Body of pancreas (tissue), 4 donors: Measurements from ENCODE around the gene PHLDB1.

ENCODE experiments used
- POLR2A ChIP-seq, 3 donors: fragments of 450-650 bp; IDR thresholded peaks; one replicate each; pipeline ENCODE4 v1.6.1; 2016; ENCODE audit warnings: antibody characterized with exemption in 3 of 3, mild to moderate bottlenecking in 2 of 3
- TF ChIP-seq, protein P1 (sequence below), 7 experiments: fragments of 450-650 bp in 4 of 7; fragments of 200-600 bp in 3 of 7; sonication (generic) in 3 of 7; IDR thresholded peaks; one replicate each; pipeline ENCODE4 v1.5.1; 2016 to 2019; ENCODE audit warnings: antibody characterized with exemption in 7 of 7

DNA sequence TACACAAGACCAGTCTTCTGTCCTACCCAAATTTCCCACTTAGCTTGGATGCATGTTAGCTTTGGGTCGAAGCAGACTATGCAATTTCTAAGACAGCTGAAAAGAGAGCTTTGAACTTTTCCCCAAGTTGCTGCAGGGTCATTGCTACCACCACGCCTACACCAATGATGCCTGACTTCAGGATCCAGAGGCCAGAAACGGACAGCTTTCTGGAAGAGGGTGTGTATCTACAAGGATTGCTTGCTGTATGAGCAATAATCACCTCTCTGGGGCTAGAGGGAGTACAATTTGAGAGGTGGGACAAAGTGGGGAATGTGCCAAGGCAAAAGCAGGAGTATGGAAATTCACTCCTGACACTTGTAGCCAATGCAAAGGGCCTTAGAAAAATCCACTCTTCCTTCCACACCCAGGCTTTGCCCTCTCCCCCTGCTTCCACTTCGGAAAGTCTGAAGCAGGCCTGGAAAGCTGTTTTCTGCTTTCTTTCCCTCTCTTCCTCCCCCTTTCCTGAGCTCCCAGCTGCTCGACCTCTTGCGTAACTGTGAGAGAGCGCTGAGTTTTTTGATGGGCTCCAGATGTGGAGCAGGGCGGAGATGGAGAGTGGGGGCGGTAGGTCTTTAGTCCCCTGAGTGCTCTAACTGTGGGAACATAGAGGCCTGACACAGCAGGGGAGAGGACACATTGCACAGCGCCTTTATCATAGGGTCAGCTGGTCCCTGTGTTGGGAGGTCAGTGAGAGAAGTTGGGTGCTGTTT is 2.1 kb upstream of the PHLDB1 start:
- TF ChIP-seq, protein P1, sequence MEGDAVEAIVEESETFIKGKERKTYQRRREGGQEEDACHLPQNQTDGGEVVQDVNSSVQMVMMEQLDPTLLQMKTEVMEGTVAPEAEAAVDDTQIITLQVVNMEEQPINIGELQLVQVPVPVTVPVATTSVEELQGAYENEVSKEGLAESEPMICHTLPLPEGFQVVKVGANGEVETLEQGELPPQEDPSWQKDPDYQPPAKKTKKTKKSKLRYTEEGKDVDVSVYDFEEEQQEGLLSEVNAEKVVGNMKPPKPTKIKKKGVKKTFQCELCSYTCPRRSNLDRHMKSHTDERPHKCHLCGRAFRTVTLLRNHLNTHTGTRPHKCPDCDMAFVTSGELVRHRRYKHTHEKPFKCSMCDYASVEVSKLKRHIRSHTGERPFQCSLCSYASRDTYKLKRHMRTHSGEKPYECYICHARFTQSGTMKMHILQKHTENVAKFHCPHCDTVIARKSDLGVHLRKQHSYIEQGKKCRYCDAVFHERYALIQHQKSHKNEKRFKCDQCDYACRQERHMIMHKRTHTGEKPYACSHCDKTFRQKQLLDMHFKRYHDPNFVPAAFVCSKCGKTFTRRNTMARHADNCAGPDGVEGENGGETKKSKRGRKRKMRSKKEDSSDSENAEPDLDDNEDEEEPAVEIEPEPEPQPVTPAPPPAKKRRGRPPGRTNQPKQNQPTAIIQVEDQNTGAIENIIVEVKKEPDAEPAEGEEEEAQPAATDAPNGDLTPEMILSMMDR (IDR thresholded peaks at IDR 0.05), result no peak
- TF ChIP-seq POLR2A (IDR thresholded peaks at IDR 0.05), result no peak
